Measurements from ENCODE around the gene PLIN5.

PLIN5 gene

GRCh38 chr19:4580961-4581665, 46.1 kb upstream of the PLIN5 start:
- peak; percentile 48 for DNase-seq
- peaks cover 57% of the 10 kb centered on the region for H3K27me3 Mint-ChIP-seq (ENCODE audit: low read depth, poor library complexity)
- peak overlapping the region; percentile 84 for H3K4me3 Mint-ChIP-seq

GRCh38 chr19:4580021-4580901, 45.2 kb upstream of the PLIN5 start:
- peak; percentile 41 for DNase-seq
- Mint-ChIP-seq H3K4me3 (peak overlapping the region; percentile 84), H3K9me3 (no peaks in the 10 kb centered on the region), H3K27me3 (ENCODE audit: low read depth, poor library complexity) (peaks cover 51% of the 10 kb centered on the region), H3K27ac (no peak overlapping the region), H3K36me3 (ENCODE audit: low read depth) (no peaks in the 10 kb centered on the region), H3K4me1 (peaks cover 36% of the 10 kb centered on the region)
- TF ChIP-seq CTCF (IDR thresholded peaks at IDR 0.05), result no peak

More at GRCh38 chr19:4580961-4581665, 46.1 kb upstream of the PLIN5 start:
- Mint-ChIP-seq H3K9me3 (no peaks in the 10 kb centered on the region), H3K27ac (no peak overlapping the region), H3K4me1 (peaks cover 33% of the 10 kb centered on the region), H3K36me3 (ENCODE audit: low read depth) (no peaks in the 10 kb centered on the region)
- TF ChIP-seq CTCF (IDR thresholded peaks at IDR 0.05), result no peak

- no peak for DNase-seq
- no peaks in the 10 kb centered on the region for H3K9me3 Mint-ChIP-seq
- H3K36me3 Mint-ChIP-seq (ENCODE audit: low read depth), result no peaks in the 10 kb centered on the region
- H3K27ac Mint-ChIP-seq, result no peak overlapping the region
- peaks cover 40% of the 10 kb centered on the region for H3K4me1 Mint-ChIP-seq
- TF ChIP-seq CTCF (IDR thresholded peaks at IDR 0.05), result no peak
- H3K4me3 Mint-ChIP-seq, result peak overlapping the region; percentile 80
- peaks cover 49% of the 10 kb centered on the region for H3K27me3 Mint-ChIP-seq (ENCODE audit: low read depth, poor library complexity)
Measured at GRCh38 chr19:4579389-4579788, 44.4 kb upstream of the PLIN5 start.

GRCh38 chr19:4578552-4579248, 43.7 kb upstream of the PLIN5 start:
- H3K4me1 Mint-ChIP-seq, result peaks cover 40% of the 10 kb centered on the region

More at GRCh38 chr19:4578552-4579248, 43.7 kb upstream of the PLIN5 start:
- no peak for DNase-seq
- no peaks in the 10 kb centered on the region for H3K9me3 Mint-ChIP-seq
- no peak for TF ChIP-seq CTCF (IDR thresholded peaks at IDR 0.05)
- peaks cover 52% of the 10 kb centered on the region for H3K27me3 Mint-ChIP-seq (ENCODE audit: low read depth, poor library complexity)
- no peak overlapping the region for H3K27ac Mint-ChIP-seq
- H3K4me3 Mint-ChIP-seq, result peak overlapping the region; percentile 80
- no peaks in the 10 kb centered on the region for H3K36me3 Mint-ChIP-seq (ENCODE audit: low read depth)
